GM18508 (cell line): Measurements from ENCODE around the gene SLC25A21.

Experiments
- ATAC-seq: cut with Tn5 transposase; IDR thresholded peaks from one replicate; pipeline ENCODE4 v1.9.1; 2021; ENCODE audit warnings: moderate number of reproducible peaks; ENCODE audit not compliant: insufficient read depth, unreplicated experiment

The SLC25A21 gene

DNA sequence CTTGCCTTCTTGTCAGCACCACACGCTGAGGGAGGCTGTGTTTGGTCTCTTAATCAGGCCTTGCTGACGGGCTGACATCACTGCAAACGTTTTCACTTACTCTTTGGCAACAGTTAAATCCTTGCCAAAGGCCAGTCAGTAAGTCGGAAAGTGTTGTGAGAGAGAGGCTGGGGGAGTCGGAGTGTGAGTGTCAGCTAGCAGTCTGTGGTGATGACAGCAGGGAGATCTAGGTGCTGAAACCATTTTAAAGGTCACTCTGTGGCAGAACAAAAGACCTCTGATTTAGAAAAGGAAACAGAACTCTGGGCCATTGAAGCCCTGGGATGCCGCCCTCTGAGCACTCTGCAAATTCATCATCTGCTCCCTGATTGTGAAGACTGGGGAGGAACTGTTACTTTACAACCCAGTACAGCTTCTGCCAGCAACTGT, 367.3 kb downstream of the SLC25A21 start:
- ATAC-seq = no peak

DNA sequence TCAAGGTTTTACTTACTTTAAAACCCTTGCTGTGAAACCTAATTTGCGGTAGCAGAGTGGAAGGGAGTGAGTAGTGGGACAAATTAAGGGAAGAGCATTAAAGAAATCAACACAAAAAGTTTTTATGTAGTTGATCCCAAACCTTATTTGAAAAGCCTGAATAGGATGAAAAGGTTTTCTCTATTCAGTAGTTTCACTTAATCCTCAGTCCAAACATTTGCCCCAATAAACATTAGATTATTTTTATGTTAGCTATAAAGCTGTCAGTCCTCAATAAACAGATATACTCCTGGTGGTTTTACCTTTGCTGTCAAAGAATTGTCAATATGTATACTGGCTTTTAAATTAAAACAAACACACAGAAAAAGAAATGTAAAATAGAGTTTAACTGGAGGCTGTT, 374.8 kb downstream of the SLC25A21 start:
- ATAC-seq = no peak

DNA sequence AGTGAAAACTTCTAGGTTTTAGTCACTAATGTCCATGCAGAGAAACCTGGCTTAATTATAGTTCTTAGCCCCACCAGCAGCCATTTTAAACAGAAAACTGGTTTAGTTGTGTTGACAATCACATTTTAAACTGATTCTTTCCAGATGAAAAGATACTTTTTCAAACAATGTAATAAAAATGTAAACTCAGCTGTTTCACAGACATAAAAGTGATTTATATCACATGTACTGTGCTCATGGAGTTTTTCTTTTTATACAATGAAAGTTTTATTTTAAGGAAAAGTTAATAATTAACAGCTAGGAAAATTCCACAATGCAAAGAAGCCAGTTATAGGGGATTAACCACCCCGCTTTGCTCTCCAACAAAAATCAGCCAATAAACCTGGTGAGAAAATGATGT, 381.0 kb downstream of the SLC25A21 start:
- no peak for ATAC-seq

DNA sequence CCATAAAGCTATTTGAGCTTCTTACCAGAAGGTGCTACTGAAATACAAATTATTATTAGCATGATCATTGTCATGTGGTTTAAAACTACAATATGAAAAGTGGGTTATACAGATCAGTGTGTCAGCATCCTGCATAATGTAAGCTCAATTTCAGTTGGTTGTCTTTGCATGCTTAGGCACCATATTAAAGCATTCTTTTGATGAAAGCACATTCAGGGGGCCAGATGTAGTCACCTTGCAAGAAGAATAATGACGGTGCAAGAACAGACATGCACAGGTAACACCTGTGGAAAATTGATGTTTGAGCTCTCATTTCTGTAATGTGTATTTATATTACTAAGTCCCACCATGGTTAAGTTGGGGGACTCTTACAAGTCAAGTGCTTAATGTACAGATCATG, 386.9 kb downstream of the SLC25A21 start:
- ATAC-seq = no peak

DNA sequence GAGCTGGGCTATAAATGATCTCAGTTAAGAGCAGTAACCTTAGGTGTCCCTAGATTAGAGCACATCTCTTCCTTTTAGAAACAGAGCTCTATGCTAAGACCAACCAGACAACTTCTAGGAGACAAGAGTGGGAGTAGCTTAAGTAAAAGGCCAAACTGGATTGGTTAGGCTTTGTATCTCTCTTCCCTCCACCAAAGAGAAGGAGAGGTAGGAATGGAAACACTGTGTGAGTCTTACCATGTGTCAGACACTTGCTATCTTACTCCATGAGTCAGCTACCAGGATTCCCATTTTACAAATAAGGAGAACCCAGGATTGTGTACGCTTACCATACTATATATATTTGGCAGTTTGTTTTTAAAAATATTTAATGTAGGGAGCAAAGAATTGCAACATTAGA, 387.9 kb downstream of the SLC25A21 start:
- ATAC-seq = no peak

DNA sequence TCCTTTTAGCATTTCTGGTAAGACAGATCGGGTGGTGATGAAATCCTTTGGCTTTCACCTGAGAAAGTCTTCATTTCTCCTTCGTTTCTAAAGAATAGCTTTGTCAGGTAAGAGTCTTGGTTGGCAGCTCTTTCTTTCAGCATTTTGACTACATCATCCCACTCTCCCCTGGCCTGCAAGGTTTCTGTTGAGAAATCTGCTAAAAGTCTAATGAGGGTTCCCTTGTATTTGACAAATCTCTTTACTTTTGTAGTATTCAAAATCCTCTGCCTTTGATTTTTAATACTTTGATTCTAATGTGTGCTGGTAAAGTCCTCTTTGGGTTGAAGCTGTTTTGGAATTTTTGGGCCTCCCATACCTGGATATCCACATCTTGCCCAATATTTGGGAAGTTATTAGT, 390.5 kb downstream of the SLC25A21 start:
- ATAC-seq = no peak

DNA sequence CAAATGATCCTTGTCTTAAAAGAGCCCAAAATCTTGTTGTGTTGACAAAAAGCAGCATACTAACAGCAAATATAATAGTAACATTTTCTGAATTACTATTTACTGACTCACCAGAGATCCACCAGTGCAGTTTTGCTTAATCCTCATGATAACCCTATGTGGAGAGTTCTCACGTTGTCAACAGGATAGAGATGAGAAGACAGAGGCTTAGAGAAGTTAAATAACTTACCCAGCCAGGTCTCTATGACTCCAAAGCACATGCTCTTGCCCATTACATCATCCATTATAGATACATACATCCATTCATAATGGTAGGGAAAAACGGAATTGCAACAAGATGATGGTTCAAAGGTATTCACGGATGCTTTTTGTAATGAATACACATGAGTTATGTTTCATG, 398.8 kb downstream of the SLC25A21 start:
- no peak for ATAC-seq

DNA sequence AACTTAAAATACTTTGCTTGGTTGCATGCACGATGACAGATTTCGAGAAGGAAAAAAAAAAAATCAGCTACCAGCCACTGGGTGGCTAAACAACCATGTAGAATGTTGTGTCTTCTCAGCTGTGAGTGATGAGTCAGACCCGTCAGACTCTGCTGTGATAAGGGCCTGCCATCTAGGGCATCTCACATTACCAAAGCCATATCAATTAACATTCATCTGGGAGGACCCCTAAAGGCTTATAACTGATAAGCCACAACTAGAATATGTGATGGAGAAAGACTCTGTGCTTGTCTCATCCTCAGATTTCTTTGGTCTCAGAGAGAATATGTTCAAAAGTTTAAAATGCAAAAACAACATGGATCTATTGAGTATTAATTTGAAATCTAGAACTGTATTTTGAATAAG, 399.3 kb downstream of the SLC25A21 start:
- ATAC-seq = no peak

DNA sequence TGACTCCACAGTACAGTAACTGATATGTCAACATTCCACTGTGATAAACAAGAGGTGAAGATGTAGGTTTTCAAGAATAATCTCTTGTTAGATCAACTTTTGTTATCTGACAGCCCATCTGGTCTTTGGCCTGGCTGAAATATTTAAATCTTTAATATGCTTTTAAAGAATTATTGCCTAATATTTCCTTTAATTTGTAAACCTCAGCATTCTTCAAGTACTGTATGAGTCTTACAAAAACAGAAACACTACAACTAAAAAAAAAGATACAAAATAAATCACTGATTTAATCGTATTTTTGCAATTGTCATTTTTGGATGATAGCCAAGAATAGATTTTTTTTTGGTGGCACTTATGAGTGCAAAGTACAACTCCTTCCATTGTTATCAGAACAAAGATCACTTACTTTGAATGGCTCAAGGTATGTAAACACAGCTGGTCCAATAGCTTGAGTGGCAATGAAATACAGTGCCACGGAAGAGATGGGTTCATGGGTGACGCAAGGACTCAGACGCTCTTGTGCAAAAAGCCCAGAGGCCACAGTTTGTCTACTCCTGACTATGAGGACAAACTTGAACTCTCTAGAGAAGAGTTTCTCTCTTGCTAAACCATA, 401.3 kb downstream of the SLC25A21 start:
- no peak for ATAC-seq

DNA sequence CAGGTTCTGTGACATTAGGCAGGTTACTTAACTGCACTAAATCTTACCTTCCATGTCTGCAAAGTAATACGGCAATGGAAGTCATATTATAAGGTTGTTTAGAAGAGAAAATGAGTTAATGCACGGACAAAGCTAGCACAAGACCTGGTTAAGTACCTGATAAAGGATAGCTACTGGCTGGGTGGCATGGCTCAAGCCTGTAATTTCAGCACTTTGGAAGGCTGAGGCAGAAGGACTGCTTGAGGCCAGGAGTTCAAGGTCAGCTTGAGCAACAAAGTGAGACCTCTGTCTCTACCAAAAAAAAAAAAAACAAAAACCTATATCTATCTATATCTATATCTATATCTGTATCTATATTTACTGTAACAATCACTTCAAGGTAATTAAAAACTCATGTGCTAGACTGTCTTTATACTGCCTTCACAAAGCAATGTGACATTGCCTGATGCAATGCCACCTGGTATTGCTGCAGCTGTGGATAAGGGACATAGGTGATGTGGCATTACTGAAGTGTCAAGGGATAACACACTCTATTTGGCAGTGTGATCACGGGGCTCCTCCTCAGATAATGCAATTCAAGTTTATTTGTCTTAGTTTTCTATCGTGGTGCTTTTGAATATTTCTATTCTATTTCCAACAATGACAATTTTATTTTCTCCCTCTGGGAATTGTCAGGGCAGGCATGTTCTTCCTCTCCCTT, 403.6 kb downstream of the SLC25A21 start:
- ATAC-seq = no peak

DNA sequence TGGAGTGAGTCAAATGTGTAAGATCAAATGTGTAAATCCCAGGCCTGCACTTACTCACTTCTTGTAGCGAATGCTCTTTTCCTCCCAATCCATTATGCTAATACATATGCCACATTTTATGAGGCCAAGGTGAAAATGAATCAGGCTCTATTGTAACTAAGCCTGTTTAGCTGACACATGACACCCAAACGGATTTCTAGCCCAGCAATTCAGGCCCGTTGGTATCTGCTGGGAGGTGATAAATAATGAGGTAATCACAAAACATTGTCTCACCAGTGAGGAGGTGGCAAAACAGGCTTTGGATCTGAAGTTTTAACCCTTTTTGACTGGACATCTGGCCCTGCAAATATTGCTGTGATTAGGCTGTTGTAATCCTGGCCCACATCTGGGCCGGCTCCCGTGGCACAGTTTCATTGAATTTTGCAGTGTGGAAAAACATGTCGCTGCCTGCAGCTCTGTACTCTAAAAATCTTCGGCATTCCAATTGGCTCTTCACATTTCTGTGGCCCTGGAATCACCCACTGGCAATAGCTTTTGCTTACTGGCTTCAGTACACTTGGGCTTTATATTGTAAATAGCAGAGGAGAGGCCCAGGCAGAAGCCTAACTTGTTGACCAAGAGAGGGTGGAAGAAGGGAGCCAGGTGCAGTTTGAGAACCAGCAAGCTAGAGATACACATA, 404.7 kb downstream of the SLC25A21 start:
- no peak for ATAC-seq

DNA sequence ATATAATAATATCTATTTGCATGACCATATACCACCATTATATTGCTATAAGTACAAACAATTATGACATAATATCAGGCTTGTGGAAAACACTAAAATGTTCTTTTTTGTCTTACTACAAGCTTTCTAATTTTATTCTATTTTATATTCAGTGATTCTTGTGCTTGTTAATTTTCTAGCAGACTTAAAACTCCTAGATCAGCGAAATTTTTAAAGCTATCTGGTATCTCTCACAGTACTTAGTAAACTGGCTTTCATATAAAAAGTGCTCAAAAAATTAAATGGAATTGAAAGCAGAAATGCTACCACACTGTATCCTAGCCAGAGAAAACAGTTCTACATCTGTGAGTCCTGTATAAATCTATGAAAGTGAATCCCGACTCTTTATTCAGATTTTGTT, 405.4 kb downstream of the SLC25A21 start:
- ATAC-seq = no peak

DNA sequence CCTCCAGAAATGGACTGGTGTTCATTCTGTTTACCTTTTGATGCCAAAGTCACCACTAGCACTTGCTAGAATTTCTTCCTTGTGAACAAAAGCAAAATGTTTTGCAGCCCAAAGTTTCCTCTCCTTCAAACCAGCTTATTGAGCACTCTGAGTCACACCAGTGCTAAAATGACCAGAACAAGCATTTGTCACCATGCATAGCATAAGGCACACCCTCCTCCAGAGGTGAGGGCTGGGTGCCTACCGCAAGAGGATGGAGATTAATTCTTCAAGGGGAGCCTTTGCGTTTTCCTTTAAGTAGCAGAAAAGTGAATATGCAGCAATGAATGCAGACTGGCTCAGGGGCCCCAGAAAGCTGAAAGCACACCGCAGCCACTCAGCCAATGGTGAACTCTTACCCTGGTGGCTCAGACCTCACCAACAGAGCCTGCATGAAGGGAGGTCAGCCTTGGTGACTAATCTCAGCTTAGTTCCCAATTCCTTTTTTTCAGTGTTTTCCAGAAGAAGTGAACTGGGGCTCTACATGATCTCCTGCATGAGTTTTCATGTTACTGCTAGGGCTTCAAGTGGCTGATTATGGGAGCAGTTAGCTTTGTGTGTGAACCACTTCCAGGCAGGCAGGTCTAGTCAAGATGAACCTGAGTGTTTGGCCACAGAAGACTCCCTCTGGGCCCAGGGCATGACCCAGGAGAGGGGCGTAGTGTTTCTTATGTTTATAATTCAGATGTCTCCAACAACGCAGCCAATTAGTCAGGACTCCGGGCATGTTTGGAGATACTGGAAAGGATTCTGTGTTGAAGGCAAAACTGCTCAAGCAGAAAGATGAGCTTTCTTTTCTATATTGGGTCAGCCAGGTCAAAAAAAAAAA, 414.4 kb downstream of the SLC25A21 start:
- no peak for ATAC-seq

DNA sequence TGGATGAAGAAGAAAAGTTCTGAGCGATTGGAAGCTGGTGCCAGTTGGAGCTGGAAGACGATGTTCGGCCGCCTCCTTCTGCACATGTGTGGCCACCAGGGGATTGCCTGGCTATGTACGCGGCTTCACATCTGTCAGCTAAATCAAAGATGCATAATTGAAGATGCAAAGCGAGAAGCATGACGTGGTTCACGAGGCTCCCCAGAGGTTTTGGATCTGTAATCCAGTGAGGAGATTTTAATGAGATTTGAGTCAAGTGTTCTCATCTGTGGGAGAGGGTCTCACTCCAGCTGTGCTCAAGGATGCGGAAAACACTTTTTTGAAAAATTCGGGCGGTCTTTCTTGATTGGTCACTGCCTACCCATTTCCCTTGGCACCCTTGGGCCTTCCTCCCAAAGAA, 416.2 kb downstream of the SLC25A21 start:
- no peak for ATAC-seq

DNA sequence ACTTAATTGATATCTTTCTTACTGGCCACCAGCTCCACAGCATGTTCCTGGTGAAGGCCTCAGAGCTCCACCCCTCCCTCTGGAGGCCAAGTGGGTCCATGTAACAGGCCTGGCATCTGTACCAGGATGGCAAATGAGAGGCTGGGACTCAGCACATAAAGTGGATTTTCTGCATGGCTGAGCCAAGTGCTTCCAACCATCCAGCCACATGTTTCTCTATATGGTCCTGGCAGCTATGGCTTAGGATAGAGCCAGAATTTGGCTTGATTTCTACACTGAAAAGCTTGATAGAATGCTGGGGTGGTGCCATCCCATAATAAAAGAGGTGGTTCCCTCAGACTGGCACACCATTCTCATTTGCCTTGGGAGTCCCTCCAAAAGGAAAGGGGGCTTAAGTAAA, 416.6 kb downstream of the SLC25A21 start:
- ATAC-seq = no peak

DNA sequence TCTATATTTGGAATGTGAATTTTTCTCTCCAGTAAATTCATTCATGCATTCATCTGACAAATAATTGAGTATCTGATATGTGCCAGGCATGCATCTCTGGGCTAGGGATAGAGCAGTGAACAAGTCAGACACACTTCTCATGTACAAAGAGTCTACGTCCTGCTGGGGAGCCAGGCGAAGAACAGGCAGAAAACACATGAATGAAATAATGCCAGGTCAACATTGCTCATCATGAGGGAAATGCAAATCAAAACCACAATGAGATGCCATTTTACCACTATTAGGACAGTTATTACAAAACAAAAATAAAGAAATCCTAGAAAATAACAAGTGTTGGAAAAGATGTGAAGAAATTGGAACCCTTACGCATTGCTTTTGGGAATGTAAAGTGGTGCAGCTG, 420.5 kb downstream of the SLC25A21 start:
- ATAC-seq = no peak

DNA sequence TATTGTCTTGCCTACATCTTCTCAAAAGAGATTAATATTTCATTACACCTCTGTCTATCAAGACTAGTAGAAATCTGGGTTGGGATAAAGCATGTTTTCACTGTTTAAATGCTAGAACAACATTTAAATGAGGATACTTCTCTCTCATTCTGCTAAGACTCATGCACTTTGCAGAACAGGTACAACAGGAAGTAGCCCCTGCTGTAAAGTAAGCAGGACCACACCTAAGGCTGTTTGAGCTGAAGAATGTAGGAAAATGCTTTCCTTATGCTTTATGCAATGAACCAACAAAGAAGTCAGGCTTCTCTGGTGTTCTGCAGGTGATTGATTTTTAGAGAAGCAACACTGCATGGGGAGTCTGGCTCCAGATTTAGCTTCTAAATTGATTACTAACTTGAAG, 421.3 kb downstream of the SLC25A21 start:
- ATAC-seq = no peak

DNA sequence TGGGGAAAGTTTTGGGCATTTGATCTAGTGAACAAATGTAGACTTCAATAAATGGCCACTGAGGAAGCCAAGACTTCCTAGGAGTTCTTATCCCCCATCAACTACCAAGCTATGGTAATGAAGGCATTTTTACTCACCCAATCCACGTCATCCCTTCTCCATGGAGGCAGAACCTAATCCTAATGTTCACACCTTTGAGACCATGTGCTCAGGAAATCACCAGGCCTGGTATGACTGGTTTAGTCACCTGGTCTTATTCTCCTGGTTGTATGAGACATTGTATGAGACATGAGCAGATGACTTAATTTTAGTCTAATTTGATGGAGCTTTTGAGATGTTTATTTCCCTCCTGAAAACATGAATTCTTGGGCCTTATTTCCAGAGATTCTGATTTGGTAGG, 422.2 kb downstream of the SLC25A21 start:
- ATAC-seq = no peak

DNA sequence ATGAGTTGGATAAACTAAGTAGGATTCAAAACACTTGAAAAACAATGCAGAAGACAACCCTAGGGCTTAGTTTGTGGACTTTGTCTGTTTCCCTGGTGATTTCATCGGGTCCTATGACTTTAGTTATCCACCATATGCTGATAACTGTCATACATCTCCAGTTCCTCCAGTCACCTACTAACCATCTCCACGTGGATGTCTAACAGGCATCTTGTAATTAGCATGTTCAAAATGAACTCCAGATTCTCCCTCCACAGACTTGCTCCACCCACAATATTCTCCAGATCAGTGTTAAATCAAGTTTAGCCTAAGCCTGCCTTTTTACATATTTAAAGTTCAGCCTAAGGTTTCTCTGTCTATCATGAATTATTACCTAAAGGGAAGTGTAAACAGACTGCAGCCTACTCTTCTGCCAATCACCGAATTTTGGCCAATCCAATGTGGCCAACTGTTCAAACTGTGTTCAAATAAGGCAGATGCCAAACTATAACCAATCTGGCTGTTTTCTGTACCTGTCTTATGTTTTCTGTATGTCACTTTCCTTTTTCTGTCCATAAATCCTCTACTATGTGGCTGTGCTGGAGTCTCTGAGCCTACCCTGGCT, 423.7 kb downstream of the SLC25A21 start:
- no peak for ATAC-seq

DNA sequence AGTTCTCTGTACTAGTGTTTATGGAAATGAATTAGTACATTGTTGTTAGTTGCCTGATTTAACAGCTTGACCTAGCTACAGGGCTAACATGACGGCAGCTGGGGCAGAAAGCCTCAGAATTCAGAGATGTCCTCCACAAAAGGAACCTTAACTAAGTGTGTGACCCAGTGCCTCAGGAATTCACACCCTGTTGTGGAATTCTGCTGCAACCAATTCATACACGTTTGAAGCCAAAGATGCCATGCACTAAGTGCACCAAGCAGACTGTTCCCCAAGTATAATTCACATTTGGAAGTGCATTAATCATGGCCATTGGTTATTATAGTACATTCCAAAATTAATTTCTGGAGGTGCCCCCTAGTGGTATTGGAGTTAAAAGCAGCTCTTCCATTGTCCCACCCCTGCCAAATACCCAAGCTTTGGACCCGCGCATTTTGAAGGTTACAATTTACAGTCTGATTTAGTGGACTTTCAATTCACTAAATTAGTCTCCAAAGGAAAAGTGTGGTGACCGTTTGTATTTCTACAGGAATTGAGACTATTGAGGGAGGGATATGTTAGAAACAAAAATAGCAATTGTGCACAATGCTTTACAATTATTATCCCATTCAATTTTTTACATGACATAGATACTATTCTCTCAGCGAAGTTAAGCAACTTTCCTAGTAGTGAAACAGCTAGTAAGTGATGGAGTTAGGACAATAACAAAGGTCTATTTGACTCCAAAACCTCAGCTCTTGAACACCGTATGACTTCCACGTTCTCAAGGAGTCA, 424.8 kb downstream of the SLC25A21 start:
- no peak for ATAC-seq
